SK-N-MC (cell line): Measurements from ENCODE around the gene RFXANK.
A peak's percentile ranks its signal among the peaks of the same experiment; 100 is the strongest.
"Not testable (repeated sequence)": the region's sequence is repeated elsewhere in the genome, so short reads cannot be mapped to it uniquely, and the experiment has no call there.

Source experiments
- DNase-seq: peaks from one replicate; pipeline ENCODE4 v3.0.0-alpha.2; 2011; ENCODE audit warnings: low read depth, low spot score
- H3K27ac ChIP-seq: fragments of 200-600 bp; sonication (generic); 2 replicates; pipeline ENCODE4 v1.5.1; 2016; ENCODE audit warnings: mixed run types
- H3K36me3 ChIP-seq: fragments of 200-600 bp; sonication (generic); 2 replicates; pipeline ENCODE4 v1.6.1; 2017; ENCODE audit warnings: antibody characterized with exemption, low read length, mixed read lengths; ENCODE audit not compliant: insufficient read depth
- H3K4me3 ChIP-seq: fragments of 200-600 bp; sonication (generic); 2 replicates; pipeline ENCODE4 v1.5.1; 2016
- H3K9ac ChIP-seq: fragments of 200-600 bp; sonication (generic); 2 replicates; pipeline ENCODE4 v1.8.0; 2017; ENCODE audit warnings: mixed run types, mixed read lengths; ENCODE audit not compliant: insufficient read length
- H3K9me3 ChIP-seq: fragments of 200-600 bp; sonication (generic); 2 replicates; pipeline ENCODE4 v1.6.1; 2017; ENCODE audit warnings: low read depth, mild to moderate bottlenecking, antibody characterized with exemption, low read length, moderate library complexity, mixed read lengths
- EZH2 ChIP-seq: fragments of 200-600 bp; sonication (generic); IDR thresholded peaks from one replicate; pipeline ENCODE4 v1.6.1; 2017; ENCODE audit warnings: antibody characterized with exemption
- FOXP2 ChIP-seq: optimal IDR thresholded peaks from 2 replicates; pipeline ENCODE3; 2011; ENCODE audit warnings: mild to moderate bottlenecking, moderate library complexity; ENCODE audit not compliant: insufficient read depth; ENCODE audit errors: extremely low read length, control extremely low read depth
- POLR2AphosphoS5 ChIP-seq: IDR thresholded peaks from 2 replicates; pipeline ENCODE4 v1.6.1; 2012; ENCODE audit warnings: mild to moderate bottlenecking, low read depth, low read length, borderline replicate concordance

Gene RFXANK

GRCh38 chr19:19169236-19170052, 22.6 kb upstream of the RFXANK start:
- H3K9ac ChIP-seq = no peak overlapping the region

DNA sequence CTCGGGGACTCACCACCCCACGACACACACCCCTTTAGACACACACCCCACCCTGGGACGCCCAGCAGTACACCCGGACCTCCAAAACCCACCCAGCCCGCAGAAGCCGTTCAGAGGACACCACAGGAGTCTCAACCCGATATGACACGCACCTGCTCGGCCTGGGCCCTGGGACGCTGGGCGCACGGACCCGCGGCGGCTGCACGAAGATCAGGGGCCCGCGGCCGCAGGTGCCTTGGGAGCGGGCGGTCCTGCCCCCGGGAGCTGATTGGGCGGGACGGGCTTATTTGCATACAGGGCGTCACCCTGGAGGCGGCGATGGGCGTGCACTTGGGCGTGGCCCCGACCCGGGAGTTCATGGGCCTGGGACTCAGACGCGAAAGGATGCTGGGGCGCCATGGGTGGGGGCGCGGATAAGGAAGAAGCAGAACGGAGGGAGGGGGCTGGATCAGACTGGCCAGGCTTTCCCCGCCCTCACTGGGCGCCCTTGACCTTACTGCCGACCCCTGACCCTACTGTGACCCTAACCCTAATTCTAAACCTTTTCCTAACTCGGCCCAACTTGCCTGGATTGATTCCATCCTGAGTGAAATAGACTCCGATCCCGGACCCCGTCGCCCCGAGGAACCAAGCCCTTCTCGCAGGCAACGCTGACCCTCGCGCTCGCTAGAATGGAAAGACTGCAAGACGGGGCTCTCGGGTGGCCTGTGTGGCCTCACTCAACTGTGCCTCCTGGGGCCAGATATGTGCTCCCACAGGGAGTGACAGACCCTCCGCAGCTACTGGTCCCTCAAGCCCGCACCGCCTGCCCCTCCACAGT, 21.8 kb upstream of the RFXANK start, which contains the start of gene MEF2B:
MEF2B (minus strand) TSS at position 211 of the 820 bp plus-strand sequence. CDS start 19,528 bp downstream, outside the sequence.
- no peaks in the 10 kb centered on the region for H3K9me3 ChIP-seq
- DNase-seq = no peak
- peak within 1 kb of the TSS; percentile 69 for H3K4me3 ChIP-seq
- H3K9ac ChIP-seq = no peak within 1 kb of the TSS
- no peak within 1 kb of the TSS for H3K27ac ChIP-seq
- no peak for TF ChIP-seq EZH2
- no peak for TF ChIP-seq FOXP2
- no peak; the same call in 1 of the 2 replicates for TF ChIP-seq POLR2AphosphoS5
- H3K36me3 ChIP-seq = no peaks in the 10 kb centered on the region

More at GRCh38 chr19:19169236-19170052, 22.6 kb upstream of the RFXANK start:
- no peaks in the 10 kb centered on the region for H3K9me3 ChIP-seq
- no peaks in the 10 kb centered on the region for H3K36me3 ChIP-seq
- no peak overlapping the region for H3K27ac ChIP-seq
- H3K4me3 ChIP-seq = peak overlapping the region; percentile 69
- TF ChIP-seq POLR2AphosphoS5 = no peak
- TF ChIP-seq FOXP2 = no peak
- no peak for TF ChIP-seq EZH2
- no peak for DNase-seq

DNA sequence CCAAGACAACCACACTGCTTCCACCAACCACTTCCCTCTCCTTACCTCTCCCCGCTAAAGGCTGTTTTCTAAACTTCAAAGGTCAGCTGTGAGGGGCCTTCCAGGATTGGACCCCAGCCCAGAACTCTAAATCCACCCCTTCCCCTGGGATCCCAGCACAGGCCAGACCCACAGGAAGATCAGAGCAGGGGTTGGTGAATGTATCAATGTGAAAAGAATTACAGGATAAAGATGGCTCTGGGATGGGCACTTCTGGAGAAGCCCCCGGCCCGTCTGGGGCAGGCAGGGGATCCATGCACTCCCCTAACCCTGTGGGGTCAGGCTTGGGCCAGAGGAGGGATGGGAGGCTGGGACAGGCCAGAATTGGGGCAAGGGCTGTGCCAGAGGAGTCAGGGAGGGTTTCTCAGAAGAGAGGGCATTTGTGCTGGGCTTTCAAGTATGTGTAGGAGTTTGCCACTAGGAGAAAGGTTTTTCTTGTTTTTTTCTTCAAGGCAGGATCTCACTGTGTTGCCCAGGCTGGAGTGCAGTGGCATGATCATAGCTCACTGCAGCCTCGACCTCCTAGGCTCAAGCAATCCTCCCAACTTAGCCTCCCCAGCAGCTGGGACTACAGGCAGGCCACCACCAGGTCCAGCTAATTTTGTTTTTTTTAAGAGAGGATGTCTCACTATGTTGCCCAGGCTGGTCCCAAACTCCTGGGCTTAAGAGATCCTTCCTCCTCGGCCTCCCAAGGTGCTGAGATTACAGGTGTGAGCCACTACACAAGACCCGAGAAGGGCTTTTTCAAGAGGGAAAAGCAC, 21.0 kb upstream of the RFXANK start:
- H3K36me3 ChIP-seq = no peaks in the 10 kb centered on the region
- H3K27ac ChIP-seq = no peak overlapping the region
- TF ChIP-seq POLR2AphosphoS5 (no peak), EZH2 (no peak), FOXP2 (no peak)
- H3K9ac ChIP-seq = no peak overlapping the region
- H3K4me3 ChIP-seq = no peak overlapping the region
- DNase-seq = no peak
- no peaks in the 10 kb centered on the region for H3K9me3 ChIP-seq

GRCh38 chr19:19171821-19172532, 20.1 kb upstream of the RFXANK start:
- TF ChIP-seq POLR2AphosphoS5 = no peak
- no peak for TF ChIP-seq FOXP2
- no peak for TF ChIP-seq EZH2
- no peak for DNase-seq
- Histone ChIP-seq H3K4me3 (no peak overlapping the region), H3K9ac (no peak overlapping the region), H3K36me3 (no peaks in the 10 kb centered on the region), H3K27ac (no peak overlapping the region), H3K9me3 (no peaks in the 10 kb centered on the region)

DNA sequence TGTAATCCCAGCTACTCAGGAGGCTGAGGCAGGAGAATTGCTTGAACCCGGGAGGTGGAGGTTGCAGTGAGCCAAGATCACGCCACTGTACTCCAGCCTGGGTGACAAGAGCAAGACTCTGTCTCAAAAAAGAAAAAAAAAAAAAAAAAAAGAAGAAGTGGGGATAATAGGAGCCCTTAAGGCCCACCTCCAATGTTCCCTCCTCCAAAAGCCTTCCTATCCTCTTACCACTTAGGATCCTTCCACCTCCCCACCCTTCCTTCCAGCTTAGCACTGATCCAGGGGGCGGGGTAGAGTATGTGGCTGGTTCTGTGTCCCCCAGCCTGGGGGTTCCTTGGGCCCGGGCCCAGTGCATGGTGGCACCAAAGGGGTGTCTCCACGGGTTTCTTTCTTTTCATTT, 18.8 kb upstream of the RFXANK start:
- not testable (repeated sequence) for H3K9me3 ChIP-seq, DNase-seq, H3K36me3 ChIP-seq, H3K4me3 ChIP-seq, H3K27ac ChIP-seq, H3K9ac ChIP-seq

DNA sequence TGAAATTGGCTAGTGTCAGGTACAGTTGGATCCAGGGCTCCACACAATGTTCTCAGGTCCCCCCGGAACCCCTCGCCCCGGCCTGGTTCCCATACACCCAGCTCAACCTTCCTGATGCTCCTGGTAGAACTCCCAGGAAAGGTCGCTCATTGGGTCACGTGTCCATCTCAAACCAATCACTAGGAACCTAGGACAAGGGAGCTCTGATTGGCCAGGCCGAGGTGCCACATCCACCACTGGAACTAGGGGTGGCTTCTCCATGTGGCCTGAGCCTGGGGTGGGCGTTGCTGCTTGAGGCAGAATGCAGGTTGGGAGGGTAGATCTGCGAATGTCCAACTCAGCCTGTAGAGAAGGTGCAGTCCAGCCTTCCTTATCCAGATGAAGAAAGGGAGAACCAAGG, 15.1 kb upstream of the RFXANK start:
- no peak for DNase-seq
- H3K9ac ChIP-seq = no peak overlapping the region
- TF ChIP-seq EZH2 (no peak), POLR2AphosphoS5 (no peak), FOXP2 (no peak)

GRCh38 chr19:19179548-19180441, 12.3 kb upstream of the RFXANK start:
- no peak overlapping the region for H3K4me3 ChIP-seq
- TF ChIP-seq FOXP2 (no peak), EZH2 (no peak), POLR2AphosphoS5 (no peak)
- no peaks in the 10 kb centered on the region for H3K36me3 ChIP-seq
- H3K9me3 ChIP-seq = no peaks in the 10 kb centered on the region
- no peak overlapping the region for H3K27ac ChIP-seq
- DNase-seq = no peak
- no peak overlapping the region for H3K9ac ChIP-seq

More for the DNA sequence above, 15.1 kb upstream of the RFXANK start:
- Histone ChIP-seq H3K36me3 (no peaks in the 10 kb centered on the region), H3K27ac (no peak overlapping the region), H3K9me3 (no peaks in the 10 kb centered on the region), H3K4me3 (no peak overlapping the region)
